Gastrocnemius medialis (tissue), 4 donors: ENCODE measurements around the gene PLCL1. TPM values are rescaled to one million over a fixed set of nuclear protein-coding genes. Genes with fewer than 3 reads are reported as not detected.

Experiments
- ATAC-seq, 2 donors: fragments of 150-250 bp; one replicate each; pipeline ENCODE4 v1.9.1; 2016
- DNase-seq, 2 donors: peaks; one replicate each; pipeline ENCODE4 v3.0.0-alpha.2; 2019
- H3K27ac ChIP-seq, 4 donors: fragments of 200-600 bp; sonication (generic); 1 replicate in 1 of 4; 2 replicates in 3 of 4; pipeline ENCODE4 v1.5.1; 2016 to 2018; ENCODE audit warnings: mild to moderate bottlenecking in 2 of 4, moderate library complexity in 1 of 4
- H3K27me3 ChIP-seq, 3 donors: fragments of 200-600 bp; sonication (generic) in 2 of 3; 1 replicate in 1 of 3; 2 replicates in 2 of 3; pipeline versions ENCODE4 v1.5.1 to v1.6.0; 2016 to 2019; ENCODE audit warnings: mild to moderate bottlenecking in 1 of 3, moderate library complexity in 1 of 3
- H3K36me3 ChIP-seq, 2 donors: fragments of 200-600 bp; sonication (generic) in 1 of 2; one replicate each; pipeline ENCODE4 v1.5.1; 2017 to 2018
- H3K4me1 ChIP-seq, 2 donors: fragments of 200-600 bp; sonication (generic) in 1 of 2; one replicate each; pipeline ENCODE4 v1.5.1; 2016 to 2017; ENCODE audit warnings: mild to moderate bottlenecking in 2 of 2
- H3K4me3 ChIP-seq, 4 donors: fragments of 200-600 bp; sonication (generic) in 3 of 4; 1 replicate in 1 of 4; 2 replicates in 3 of 4; pipeline ENCODE4 v1.5.1; 2016 to 2019; ENCODE audit warnings: mild to moderate bottlenecking in 2 of 4
- H3K9me3 ChIP-seq, 3 donors: fragments of 200-600 bp; sonication (generic) in 2 of 3; 1 replicate in 1 of 3; 2 replicates in 2 of 3; pipeline ENCODE4 v1.5.1; 2016 to 2019
- POLR2A ChIP-seq, 2 donors: fragments of 450-650 bp; IDR thresholded peaks; one replicate each; pipeline ENCODE4 v1.6.1; 2017; ENCODE audit warnings: antibody characterized with exemption in 2 of 2, mild to moderate bottlenecking in 2 of 2, moderate library complexity in 2 of 2
- in situ Hi-C, 4 donors: fragments of 200-750 bp; cut with MboI; loops; one replicate each; pipeline versions ENCODE4 v1.15.0 to v1.8.0; 2017; ENCODE audit warnings: low sequenced_read_pairs in 4 of 4
- intact Hi-C: fragments of 100-400 bp; cut with DNase I; formaldehyde crosslinking; loops from one replicate; pipeline ENCODE4 v1.15.1; 2023; ENCODE audit warnings: low total_unique reads
- total RNA-seq, 4 donors: library from RNA; depleted of rRNA; stranded (reverse); fragments of >200 nt; gene quantifications; one replicate each; pipeline versions ENCODE4 v1.1.0 to v1.2.3, GENCODE V29; 2016
- TF ChIP-seq, protein P1 (sequence below), 5 experiments: fragments of 450-650 bp in 3 of 5; fragments of 200-600 bp in 2 of 5; sonication (generic) in 2 of 5; IDR thresholded peaks in 4 of 5; conservative IDR thresholded peaks in 1 of 5; 1 replicate in 4 of 5; 2 replicates in 1 of 5; pipeline ENCODE4 v1.5.1; 2016 to 2019; ENCODE audit warnings: antibody characterized with exemption in 5 of 5, mild to moderate bottlenecking in 3 of 5, moderate library complexity in 3 of 5

The PLCL1 gene
- total RNA-seq, 4 donors from 2014 or later = 5.9 to 10.7 (median 9.8) TPM

DNA sequence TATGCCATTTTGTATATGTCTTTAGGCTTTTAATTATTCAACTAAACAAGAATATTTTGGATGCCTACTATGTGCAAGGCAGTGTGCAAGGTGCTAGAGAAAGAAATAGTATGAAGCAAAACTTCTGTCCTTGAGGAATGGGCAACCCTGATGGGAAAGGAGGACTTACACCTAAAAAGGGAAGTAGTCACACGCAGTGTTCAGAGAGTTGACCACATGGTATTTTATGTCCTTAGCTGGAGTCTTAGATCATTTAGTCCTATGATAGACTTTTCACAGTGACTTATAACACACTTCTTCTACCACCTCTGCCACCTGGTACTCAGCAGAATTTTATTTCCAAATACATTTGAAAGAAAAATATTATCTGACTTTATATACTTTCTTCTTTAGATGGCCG lies 291.6 kb downstream of the PLCL1 start:
- intact Hi-C loops = no loop called here
- in situ Hi-C loops = no loop called here
- ATAC-seq = no peak

GRCh38 chr2:198096965-198097364 lies 292.6 kb downstream of the PLCL1 start:
- Histone ChIP-seq H3K4me1 (peaks cover 18 to 47% of the 10 kb centered on the region in 2 donors), H3K27ac (no peak overlapping the region), H3K27me3 (no peaks in the 10 kb centered on the region), H3K36me3 (no peaks in the 10 kb centered on the region), H3K9me3 (no peaks in the 10 kb centered on the region), H3K4me3 (no peak overlapping the region)
- intact Hi-C loops (no loop called here), in situ Hi-C loops (no loop called here)
- ATAC-seq = no peak
- no peak for TF ChIP-seq POLR2A (IDR thresholded peaks at IDR 0.05)
- TF ChIP-seq, protein P1, sequence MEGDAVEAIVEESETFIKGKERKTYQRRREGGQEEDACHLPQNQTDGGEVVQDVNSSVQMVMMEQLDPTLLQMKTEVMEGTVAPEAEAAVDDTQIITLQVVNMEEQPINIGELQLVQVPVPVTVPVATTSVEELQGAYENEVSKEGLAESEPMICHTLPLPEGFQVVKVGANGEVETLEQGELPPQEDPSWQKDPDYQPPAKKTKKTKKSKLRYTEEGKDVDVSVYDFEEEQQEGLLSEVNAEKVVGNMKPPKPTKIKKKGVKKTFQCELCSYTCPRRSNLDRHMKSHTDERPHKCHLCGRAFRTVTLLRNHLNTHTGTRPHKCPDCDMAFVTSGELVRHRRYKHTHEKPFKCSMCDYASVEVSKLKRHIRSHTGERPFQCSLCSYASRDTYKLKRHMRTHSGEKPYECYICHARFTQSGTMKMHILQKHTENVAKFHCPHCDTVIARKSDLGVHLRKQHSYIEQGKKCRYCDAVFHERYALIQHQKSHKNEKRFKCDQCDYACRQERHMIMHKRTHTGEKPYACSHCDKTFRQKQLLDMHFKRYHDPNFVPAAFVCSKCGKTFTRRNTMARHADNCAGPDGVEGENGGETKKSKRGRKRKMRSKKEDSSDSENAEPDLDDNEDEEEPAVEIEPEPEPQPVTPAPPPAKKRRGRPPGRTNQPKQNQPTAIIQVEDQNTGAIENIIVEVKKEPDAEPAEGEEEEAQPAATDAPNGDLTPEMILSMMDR (IDR thresholded peaks at IDR 0.05 in 4 of 5, conservative IDR thresholded peaks at IDR 0.05 in 1 of 5) = no peak
- no peak for DNase-seq

More for the DNA sequence above, 291.6 kb downstream of the PLCL1 start:
- H3K4me1 ChIP-seq = peaks cover 18 to 40% of the 10 kb centered on the region in 2 donors
- no peak for TF ChIP-seq POLR2A (IDR thresholded peaks at IDR 0.05)
- TF ChIP-seq, protein P1 (IDR thresholded peaks at IDR 0.05 in 4 of 5, conservative IDR thresholded peaks at IDR 0.05 in 1 of 5) = no peak
- H3K4me3 ChIP-seq = no peak overlapping the region
- H3K27ac ChIP-seq = no peak overlapping the region
- H3K9me3 ChIP-seq = no peaks in the 10 kb centered on the region
- H3K36me3 ChIP-seq = no peaks in the 10 kb centered on the region
- no peaks in the 10 kb centered on the region for H3K27me3 ChIP-seq
- no peak for DNase-seq

GRCh38 chr2:198097630-198098029 lies 293.2 kb downstream of the PLCL1 start:
- TF ChIP-seq POLR2A (IDR thresholded peaks at IDR 0.05) = no peak
- TF ChIP-seq, protein P1 (IDR thresholded peaks at IDR 0.05 in 4 of 5, conservative IDR thresholded peaks at IDR 0.05 in 1 of 5) = no peak
- no peaks in the 10 kb centered on the region for H3K36me3 ChIP-seq
- H3K27me3 ChIP-seq = no peaks in the 10 kb centered on the region
- H3K4me3 ChIP-seq = no peak overlapping the region
- no peak for ATAC-seq
- no peak for DNase-seq
- intact Hi-C loops (no loop called here), in situ Hi-C loops (no loop called here)
- no peak overlapping the region for H3K27ac ChIP-seq
- no peaks in the 10 kb centered on the region for H3K9me3 ChIP-seq
- H3K4me1 ChIP-seq = peaks cover 22 to 54% of the 10 kb centered on the region in 2 donors

- H3K36me3 ChIP-seq = no peaks in the 10 kb centered on the region
- intact Hi-C loops (no loop called here), in situ Hi-C loops (no loop called here)
- H3K9me3 ChIP-seq = no peaks in the 10 kb centered on the region
- DNase-seq (no peak), ATAC-seq (no peak)
- TF ChIP-seq, protein P1 (IDR thresholded peaks at IDR 0.05 in 4 of 5, conservative IDR thresholded peaks at IDR 0.05 in 1 of 5) = no peak
- TF ChIP-seq POLR2A (IDR thresholded peaks at IDR 0.05) = no peak
- H3K4me3 ChIP-seq = no peak overlapping the region
- peaks cover 23 to 62% of the 10 kb centered on the region in 2 donors for H3K4me1 ChIP-seq
- H3K27ac ChIP-seq = no peak overlapping the region
- H3K27me3 ChIP-seq = no peaks in the 10 kb centered on the region
Observed at GRCh38 chr2:198098386-198098785, 294.0 kb downstream of the PLCL1 start.

GRCh38 chr2:198098918-198099317 lies 294.5 kb downstream of the PLCL1 start:
- in situ Hi-C loops (no loop called here), intact Hi-C loops (no loop called here)
- Histone ChIP-seq H3K36me3 (peaks cover 0 to under 1% of the 10 kb centered on the region in 2 donors), H3K27me3 (no peaks in the 10 kb centered on the region), H3K27ac (no peak overlapping the region), H3K9me3 (no peaks in the 10 kb centered on the region), H3K4me1 (peaks cover 23 to 65% of the 10 kb centered on the region in 2 donors), H3K4me3 (no peak overlapping the region)
- TF ChIP-seq, protein P1 (IDR thresholded peaks at IDR 0.05 in 4 of 5, conservative IDR thresholded peaks at IDR 0.05 in 1 of 5) = no peak
- TF ChIP-seq POLR2A (IDR thresholded peaks at IDR 0.05) = no peak
- ATAC-seq (no peak), DNase-seq (no peak)
